IPS-15b (cell line): ENCODE data around the gene ETFB.

Source experiments
- H3K27me3 ChIP-seq: one replicate; pipeline ENCODE4 v1.6.1; 2013; ENCODE audit warnings: low read length; ENCODE audit not compliant: control insufficient read depth, insufficient read depth
- H3K36me3 ChIP-seq: one replicate; pipeline ENCODE4 v1.6.1; 2013; ENCODE audit warnings: low read length; ENCODE audit not compliant: control insufficient read depth, insufficient read depth
- H3K4me1 ChIP-seq: one replicate; pipeline ENCODE4 v1.6.1; 2013; ENCODE audit warnings: mild to moderate bottlenecking, low read length; ENCODE audit not compliant: control insufficient read depth, insufficient read depth
- H3K4me3 ChIP-seq: one replicate; pipeline ENCODE4 v1.5.1; 2013; ENCODE audit warnings: low read depth, low read length
- H3K9ac ChIP-seq: one replicate; pipeline ENCODE4 v1.6.1; 2013; ENCODE audit warnings: low read depth, mild to moderate bottlenecking, low read length
- H3K9me3 ChIP-seq: one replicate; pipeline ENCODE4 v1.6.1; 2013; ENCODE audit warnings: mild to moderate bottlenecking, low read length; ENCODE audit not compliant: control insufficient read depth, insufficient read depth

ETFB gene

DNA sequence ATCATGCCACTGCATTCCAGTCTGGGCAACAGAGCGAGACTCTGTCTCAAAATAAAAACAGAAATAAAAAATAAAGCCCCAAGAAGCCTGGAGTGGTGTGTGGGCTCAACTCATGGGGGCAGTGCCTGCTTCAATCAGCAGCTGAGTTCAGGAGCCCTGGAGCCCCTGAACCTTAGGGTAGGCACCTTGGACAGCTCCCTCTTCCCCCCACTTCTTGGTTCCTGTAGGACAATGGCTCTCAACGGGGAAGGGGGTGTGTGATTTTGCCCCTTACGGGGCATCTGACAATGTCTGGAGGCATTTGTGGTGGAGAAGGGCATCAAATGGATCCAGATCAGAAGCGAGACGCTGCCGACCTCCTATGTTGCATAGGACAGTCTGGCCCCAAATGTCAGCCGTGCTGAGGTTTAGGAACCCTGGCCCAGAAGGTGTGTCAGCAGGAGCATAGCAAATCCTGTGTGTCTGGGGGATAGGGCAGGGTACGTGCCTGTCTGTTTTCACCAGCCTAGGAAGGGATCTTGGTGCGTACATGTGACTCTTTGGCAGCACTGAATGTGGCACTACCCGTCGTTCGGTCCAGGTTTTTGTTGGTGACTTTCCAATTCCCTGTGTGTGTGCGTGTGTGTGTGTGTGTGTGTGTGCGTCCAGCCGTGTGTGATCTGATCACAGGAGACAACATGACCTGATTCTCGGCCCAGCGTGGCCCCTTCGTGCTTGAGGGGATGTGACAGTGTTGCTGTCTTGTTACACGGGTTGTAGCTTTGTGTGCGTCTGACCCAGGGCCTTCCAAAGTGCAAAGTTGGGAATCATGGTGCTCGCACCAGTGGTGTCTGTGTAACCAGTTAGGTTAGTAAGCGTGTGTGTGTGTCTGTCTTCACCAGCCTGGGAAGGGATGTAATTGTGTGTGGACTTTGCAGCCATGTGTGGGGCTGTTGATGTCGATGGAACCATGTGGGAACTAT, 47.2 kb downstream of the ETFB start:
- Histone ChIP-seq H3K9me3 (no peaks in the 10 kb centered on the region), H3K4me3 (no peak overlapping the region), H3K4me1 (no peaks in the 10 kb centered on the region), H3K9ac (no peak overlapping the region), H3K36me3 (no peaks in the 10 kb centered on the region), H3K27me3 (peaks cover 1% of the 10 kb centered on the region)

DNA sequence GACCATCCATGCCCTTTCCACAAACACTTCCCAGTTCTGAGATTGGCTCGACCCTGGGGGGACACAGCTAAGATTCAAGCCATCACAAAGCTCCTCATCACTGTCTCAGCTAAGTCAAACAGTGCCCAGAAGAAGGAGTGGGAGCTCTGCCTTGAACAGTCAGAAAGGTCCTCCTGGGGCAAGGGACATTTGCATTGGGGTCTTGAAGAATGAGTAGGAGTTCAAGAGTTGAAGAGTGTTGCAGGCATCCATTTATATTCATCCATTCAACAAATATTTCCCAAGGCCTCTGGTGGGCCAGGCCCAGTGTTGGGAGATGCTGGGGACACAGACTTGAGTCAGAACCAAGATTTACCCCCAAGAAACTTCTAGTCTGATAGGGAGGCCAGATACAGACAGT, 48.2 kb downstream of the ETFB start:
- Histone ChIP-seq H3K4me3 (no peak overlapping the region), H3K9me3 (no peaks in the 10 kb centered on the region), H3K9ac (no peak overlapping the region), H3K27me3 (no peaks in the 10 kb centered on the region), H3K4me1 (no peaks in the 10 kb centered on the region), H3K36me3 (no peaks in the 10 kb centered on the region)

DNA sequence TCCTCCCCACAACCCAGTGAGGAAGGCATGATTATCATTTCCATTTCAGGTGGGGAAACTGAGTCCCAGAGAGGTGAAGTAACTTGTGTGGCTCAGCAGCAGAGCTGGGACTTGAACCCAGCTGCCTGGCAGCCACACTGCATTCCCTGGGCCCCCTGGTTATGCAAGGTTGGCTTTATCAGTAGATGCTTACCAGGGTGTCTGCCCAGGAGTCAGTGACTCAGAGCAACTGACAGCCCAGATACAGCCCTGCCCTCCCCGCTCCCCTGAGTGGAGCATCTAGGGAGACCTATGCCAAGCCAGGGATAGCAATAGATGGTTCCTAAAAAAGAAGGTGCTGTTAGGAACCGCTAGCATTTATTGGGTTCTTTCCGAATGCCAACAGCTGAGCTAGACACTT, 48.8 kb downstream of the ETFB start:
- Histone ChIP-seq H3K9ac (no peak overlapping the region), H3K27me3 (no peaks in the 10 kb centered on the region), H3K9me3 (no peaks in the 10 kb centered on the region), H3K4me1 (no peaks in the 10 kb centered on the region), H3K36me3 (no peaks in the 10 kb centered on the region), H3K4me3 (no peak overlapping the region)

DNA sequence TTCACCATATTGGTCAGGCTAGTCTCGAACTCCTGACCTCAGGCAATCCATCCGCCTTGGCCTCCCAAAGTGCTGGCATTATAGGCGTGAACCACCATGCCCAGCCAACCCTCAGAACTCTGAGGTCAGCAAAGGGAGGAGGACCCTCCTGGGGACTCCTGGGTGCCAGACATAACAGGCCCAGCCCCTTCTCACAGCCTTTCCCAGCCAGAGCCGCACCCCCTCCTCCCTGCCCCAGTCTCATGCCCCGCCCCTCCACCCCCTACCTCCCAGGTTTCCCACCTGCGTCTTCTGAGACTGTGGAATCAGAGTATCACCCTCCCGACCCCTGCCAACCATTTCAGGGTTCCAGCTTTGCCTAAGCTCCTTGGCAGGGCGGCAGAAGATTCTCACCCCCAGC, 49.5 kb downstream of the ETFB start:
- H3K4me3 ChIP-seq = no peak overlapping the region
- no peak overlapping the region for H3K9ac ChIP-seq
- no peaks in the 10 kb centered on the region for H3K9me3 ChIP-seq
- no peaks in the 10 kb centered on the region for H3K27me3 ChIP-seq
- H3K4me1 ChIP-seq = no peaks in the 10 kb centered on the region
- H3K36me3 ChIP-seq = no peaks in the 10 kb centered on the region

DNA sequence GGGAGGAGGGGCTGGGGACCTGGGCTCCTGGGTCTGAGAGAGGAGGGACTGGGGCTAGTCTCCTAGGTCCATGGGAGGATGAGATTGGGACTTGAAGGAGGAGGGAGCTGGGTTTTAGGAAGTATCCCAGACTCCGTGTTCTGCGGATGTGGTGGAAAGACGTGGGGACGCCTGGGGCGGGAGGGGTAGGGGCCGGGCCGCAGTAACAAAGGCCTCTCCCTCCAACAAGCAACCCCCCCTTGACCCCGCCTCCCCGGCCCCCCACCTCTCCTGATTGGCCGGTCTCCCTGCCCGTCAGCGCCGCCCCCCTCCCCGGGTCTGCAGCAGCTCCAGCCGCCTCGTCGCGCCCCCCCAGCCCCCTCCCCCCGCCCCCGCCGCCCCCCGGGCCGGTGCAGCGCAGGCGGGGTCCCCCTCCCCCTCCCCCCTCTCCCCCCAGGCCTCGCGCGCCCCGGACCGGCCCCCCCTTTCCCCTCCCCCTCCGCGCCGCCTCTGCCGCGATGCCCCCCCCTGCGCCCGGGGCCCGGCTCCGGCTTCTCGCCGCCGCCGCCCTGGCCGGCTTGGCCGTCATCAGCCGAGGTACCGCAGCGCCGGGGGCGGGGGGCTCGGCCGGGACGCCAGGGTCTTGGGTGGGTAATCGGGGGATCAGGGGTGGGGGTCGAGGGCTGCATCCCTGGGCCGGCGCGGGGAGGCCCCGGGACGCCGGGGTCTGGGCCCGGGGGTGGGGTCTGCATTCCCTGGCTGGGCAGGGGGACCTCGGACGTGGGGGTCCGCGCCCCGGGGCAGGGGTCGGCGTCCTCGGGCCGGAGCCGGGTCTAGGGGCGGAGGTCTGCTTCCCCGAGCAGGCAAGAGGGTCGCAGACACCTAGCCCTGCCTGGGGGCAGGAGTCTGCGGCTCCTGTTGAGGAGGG, 54.6 kb downstream of the ETFB start, which contains the start of gene IGLON5:
IGLON5 (plus strand) TSS at position 294 of the 907 bp plus-strand sequence; CDS start at position 498, 204 bp downstream.
- H3K4me1 ChIP-seq = peaks cover 5% of the 10 kb centered on the region
- H3K4me3 ChIP-seq = peak within 1 kb of the TSS; percentile 20
- H3K36me3 ChIP-seq = no peaks in the 10 kb centered on the region
- H3K9me3 ChIP-seq = no peaks in the 10 kb centered on the region
- H3K27me3 ChIP-seq = no peaks in the 10 kb centered on the region
- no peak within 1 kb of the TSS for H3K9ac ChIP-seq

DNA sequence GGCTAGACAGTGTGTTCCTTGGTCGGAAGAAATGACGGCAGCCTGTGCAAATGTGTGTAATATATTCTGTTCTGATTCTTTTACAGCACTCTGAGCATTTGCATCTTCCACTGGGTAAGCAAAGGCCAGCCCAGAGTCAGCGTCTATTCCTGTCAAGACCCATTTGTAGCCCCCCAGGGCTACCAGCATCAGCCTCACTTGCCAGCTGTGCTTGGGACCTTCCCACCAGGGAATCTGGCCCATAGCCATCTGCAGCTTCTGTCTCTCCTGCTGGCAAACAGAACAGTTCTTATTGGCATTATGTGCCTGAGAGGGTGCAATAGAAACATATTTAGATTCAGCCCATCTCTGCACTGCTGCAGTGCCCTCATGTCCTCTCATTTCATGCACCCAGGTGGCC, 60.7 kb downstream of the ETFB start:
- no peak overlapping the region for H3K4me3 ChIP-seq
- peaks cover 5% of the 10 kb centered on the region for H3K4me1 ChIP-seq
- H3K36me3 ChIP-seq = no peaks in the 10 kb centered on the region
- no peaks in the 10 kb centered on the region for H3K9me3 ChIP-seq
- no peak overlapping the region for H3K9ac ChIP-seq
- no peaks in the 10 kb centered on the region for H3K27me3 ChIP-seq

DNA sequence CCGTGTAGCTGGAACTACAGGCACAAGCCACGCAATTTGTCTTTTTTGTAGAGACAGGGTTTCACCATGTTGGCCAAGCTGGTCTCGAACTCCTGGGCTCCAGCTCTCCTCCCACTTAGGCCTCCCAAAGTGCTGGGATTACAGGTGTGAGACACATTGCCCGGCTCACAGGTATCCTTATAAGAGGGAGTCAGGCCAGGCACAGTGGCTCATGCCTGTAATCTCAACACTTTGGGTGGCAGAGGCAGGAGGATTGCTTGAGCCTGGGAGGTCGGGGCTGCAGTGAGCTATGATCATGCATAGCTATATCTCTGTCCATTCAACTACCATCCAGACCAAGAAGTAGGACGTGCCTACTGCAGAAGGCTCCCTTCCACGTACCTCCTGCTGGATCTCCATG, 64.9 kb downstream of the ETFB start:
- Histone ChIP-seq H3K4me1 (no peaks in the 10 kb centered on the region), H3K27me3 (no peaks in the 10 kb centered on the region), H3K9me3 (no peaks in the 10 kb centered on the region), H3K4me3 (no peak overlapping the region), H3K36me3 (no peaks in the 10 kb centered on the region), H3K9ac (no peak overlapping the region)

DNA sequence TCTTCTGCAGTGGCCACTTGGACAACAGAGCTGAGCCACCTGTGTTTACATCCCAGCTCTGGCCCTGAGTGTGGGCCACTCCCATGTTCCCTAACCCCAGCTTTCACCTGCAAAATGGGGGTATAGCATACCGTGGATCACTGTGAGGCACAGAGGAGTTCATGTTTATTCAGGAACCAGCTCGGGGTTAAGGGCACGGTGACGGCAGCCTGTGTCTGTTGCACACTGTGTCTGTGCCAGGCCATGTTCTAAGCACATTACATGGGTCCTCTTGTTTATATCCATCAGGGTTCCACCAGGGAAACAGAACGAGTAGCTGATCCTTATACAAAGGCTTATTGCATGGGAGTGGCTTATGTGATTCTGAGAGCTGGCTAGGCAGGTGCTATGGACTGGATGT, 68.8 kb downstream of the ETFB start:
- no peaks in the 10 kb centered on the region for H3K36me3 ChIP-seq
- H3K27me3 ChIP-seq = no peaks in the 10 kb centered on the region
- no peak overlapping the region for H3K4me3 ChIP-seq
- no peaks in the 10 kb centered on the region for H3K9me3 ChIP-seq
- peaks cover 31% of the 10 kb centered on the region for H3K4me1 ChIP-seq
- H3K9ac ChIP-seq = no peak overlapping the region

DNA sequence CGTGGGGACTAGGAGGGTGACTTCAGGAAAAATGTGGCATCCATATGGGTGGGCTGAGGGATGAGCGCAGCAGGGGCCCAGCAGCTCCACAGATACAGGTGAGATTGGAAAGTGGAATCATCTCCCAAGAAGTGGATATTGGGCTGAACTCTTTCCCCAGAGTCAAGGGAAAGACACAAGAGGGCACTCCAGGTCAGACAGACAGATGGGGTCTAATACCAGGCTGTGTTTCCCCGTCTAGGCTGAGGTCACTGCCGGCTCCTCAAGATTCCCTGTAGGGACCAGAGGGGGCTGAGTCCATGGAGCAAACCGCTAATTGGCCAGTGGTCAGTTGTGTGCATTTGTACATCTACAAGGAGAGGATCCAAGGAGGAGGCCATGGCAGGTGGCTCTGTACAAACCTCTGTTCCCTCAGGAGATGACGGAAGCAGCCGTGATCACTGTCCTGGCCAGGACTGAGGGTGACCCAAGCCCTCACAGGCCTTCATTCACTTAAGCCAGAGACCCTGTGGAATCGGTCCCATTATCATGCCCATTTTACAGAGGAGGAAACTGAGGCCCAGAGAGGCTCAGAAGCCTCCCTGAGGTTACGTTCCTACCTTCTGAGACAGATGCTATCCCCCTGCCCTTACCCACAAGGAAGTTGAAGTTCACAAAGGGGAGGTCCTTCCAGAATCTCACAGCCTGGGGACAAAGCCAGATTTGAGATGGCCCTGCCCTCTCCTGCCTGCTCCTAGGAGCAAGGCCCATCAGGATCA, 69.7 kb downstream of the ETFB start:
- Histone ChIP-seq H3K27me3 (no peaks in the 10 kb centered on the region), H3K9me3 (no peaks in the 10 kb centered on the region), H3K9ac (no peak overlapping the region), H3K4me1 (peaks cover 31% of the 10 kb centered on the region), H3K4me3 (no peak overlapping the region), H3K36me3 (no peaks in the 10 kb centered on the region)

DNA sequence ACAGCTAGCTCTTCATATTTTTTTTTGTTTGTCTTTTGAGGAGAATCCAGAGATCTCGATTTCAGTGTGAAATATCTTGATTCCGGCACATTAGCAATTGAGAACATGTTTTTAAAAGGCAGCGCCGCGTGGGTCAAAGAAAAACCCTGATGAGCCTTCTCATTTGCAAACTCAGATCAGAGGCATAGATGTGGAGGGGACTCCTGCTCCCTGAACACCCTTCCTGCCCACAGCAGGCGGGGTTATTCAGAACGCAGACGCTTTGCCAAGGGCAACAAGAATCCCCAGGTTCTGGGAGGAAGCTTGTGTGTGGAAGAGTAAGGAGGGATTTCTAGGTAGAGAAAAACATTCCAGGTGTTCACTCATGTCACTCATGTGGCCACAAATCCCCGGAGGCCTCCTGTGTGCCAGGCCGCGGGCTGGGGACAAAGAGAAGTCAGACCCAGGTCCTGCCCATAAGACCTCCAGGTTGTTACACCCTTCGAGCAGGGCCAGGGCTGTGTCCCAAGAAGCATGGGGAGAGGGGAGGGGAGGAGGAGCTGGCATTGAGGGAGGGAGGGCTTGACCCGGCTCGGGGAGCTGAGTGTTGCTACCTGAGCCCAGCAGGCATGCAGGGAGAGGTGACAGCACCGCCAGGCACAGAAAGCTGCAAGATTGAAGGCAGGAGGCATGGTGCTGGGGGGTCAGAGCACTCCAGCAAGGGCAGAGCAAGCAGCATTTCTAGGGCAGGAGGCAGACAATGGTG, 70.6 kb downstream of the ETFB start:
- no peak overlapping the region for H3K4me3 ChIP-seq
- no peaks in the 10 kb centered on the region for H3K36me3 ChIP-seq
- peaks cover 31% of the 10 kb centered on the region for H3K4me1 ChIP-seq
- no peaks in the 10 kb centered on the region for H3K9me3 ChIP-seq
- H3K9ac ChIP-seq = no peak overlapping the region
- no peaks in the 10 kb centered on the region for H3K27me3 ChIP-seq
